Mesendoderm (in vitro differentiated cells): ENCODE results near the gene THUMPD2.

Source experiments
- DNase-seq: peaks from one replicate; pipeline ENCODE4 v3.0.0; 2013
- H2AK5ac ChIP-seq: 2 replicates; pipeline ENCODE4 v1.6.1; 2013; ENCODE audit warnings: low read length, inconsistent platforms
- H2BK120ac ChIP-seq: 2 replicates; pipeline ENCODE4 v1.6.1; 2013; ENCODE audit warnings: low read depth, mild to moderate bottlenecking, low read length, moderate library complexity, mixed read lengths
- H2BK15ac ChIP-seq: replicated peaks from 2 replicates; pipeline ENCODE4 v1.6.1; 2013; ENCODE audit warnings: low read depth, mild to moderate bottlenecking, moderate library complexity
- H2BK5ac ChIP-seq: 2 replicates; pipeline ENCODE4 v1.6.1; 2013; ENCODE audit warnings: low read length, inconsistent platforms
- H3K18ac ChIP-seq: 2 replicates; pipeline ENCODE4 v1.6.1; 2013; ENCODE audit warnings: mild to moderate bottlenecking, low read length, mixed read lengths
- H3K23ac ChIP-seq: one replicate; pipeline ENCODE4 v1.6.1; 2013; ENCODE audit warnings: low read length
- H3K27ac ChIP-seq: 2 replicates; pipeline ENCODE4 v1.5.1; 2013; ENCODE audit warnings: low read depth, mild to moderate bottlenecking, inconsistent platforms, low read length, moderate library complexity
- H3K27me3 ChIP-seq: 2 replicates; pipeline ENCODE4 v1.6.1; 2013; ENCODE audit warnings: low read length, control low read depth, mild to moderate bottlenecking, inconsistent platforms; ENCODE audit not compliant: insufficient read depth, poor library complexity
- H3K36me3 ChIP-seq: 2 replicates; pipeline ENCODE4 v1.6.1; 2013; ENCODE audit warnings: low read length, inconsistent platforms; ENCODE audit not compliant: control insufficient read depth, insufficient read depth
- H3K4ac ChIP-seq: one replicate; pipeline ENCODE4 v1.6.1; 2013; ENCODE audit warnings: low read depth, mild to moderate bottlenecking, low read length, moderate library complexity
- H3K4me1 ChIP-seq: 2 replicates; pipeline ENCODE4 v1.6.1; 2013; ENCODE audit warnings: low read depth, low read length, inconsistent platforms; ENCODE audit not compliant: control insufficient read depth
- H3K4me2 ChIP-seq: 2 replicates; pipeline ENCODE4 v1.6.1; 2013; ENCODE audit warnings: low read length
- H3K4me3 ChIP-seq: 2 replicates; pipeline ENCODE4 v1.5.1; 2013; ENCODE audit warnings: mild to moderate bottlenecking, low read length
- H3K56ac ChIP-seq: one replicate; pipeline ENCODE4 v1.6.1; 2013; ENCODE audit warnings: low read length
- H3K79me1 ChIP-seq: 2 replicates; pipeline ENCODE4 v1.6.1; 2013; ENCODE audit warnings: low read length, inconsistent platforms
- H3K79me2 ChIP-seq: 2 replicates; pipeline ENCODE4 v1.6.1; 2013; ENCODE audit warnings: mild to moderate bottlenecking, low read length; ENCODE audit not compliant: control insufficient read depth, insufficient read depth
- H3K9ac ChIP-seq: 2 replicates; pipeline ENCODE4 v1.6.1; 2013; ENCODE audit warnings: low read length, inconsistent platforms
- H4K5ac ChIP-seq: one replicate; pipeline ENCODE4 v1.6.1; 2013; ENCODE audit warnings: low read length
- H4K8ac ChIP-seq: one replicate; pipeline ENCODE4 v1.6.1; 2013; ENCODE audit warnings: low read depth, mild to moderate bottlenecking, control low read depth, low read length, moderate library complexity
- WGBS: extraction: QIAGEN DNeasy Blood & Tissue Kit; methylation state at CpG from one replicate; pipeline ENCODE4 v1.1.7; 2013; ENCODE audit warnings: low lambda C conversion rate, missing lambda C conversion rate; ENCODE audit not compliant: insufficient coverage; ENCODE audit errors: extremely low coverage; 5-methylcytosine and 5-hydroxymethylcytosine counted together

The THUMPD2 gene

GRCh38 chr2:39736640-39737039 is 42.4 kb downstream of the THUMPD2 start:
- no peak overlapping the region for H3K4me2 ChIP-seq
- no peak overlapping the region for H3K9ac ChIP-seq
- no peak overlapping the region for H3K27ac ChIP-seq
- H3K23ac ChIP-seq = no peak overlapping the region
- no peak overlapping the region for H3K4me3 ChIP-seq
- H2AK5ac ChIP-seq = no peak overlapping the region
- H3K36me3 ChIP-seq = peaks cover 3% of the 10 kb centered on the region
- H3K79me2 ChIP-seq = peaks cover 2% of the 10 kb centered on the region
- H4K5ac ChIP-seq = no peak overlapping the region
- H3K56ac ChIP-seq = no peak overlapping the region
- H3K79me1 ChIP-seq = peaks cover 6% of the 10 kb centered on the region
- no peak overlapping the region for H3K18ac ChIP-seq
- H3K4me1 ChIP-seq = peaks cover 11% of the 10 kb centered on the region
- H2BK120ac ChIP-seq = no peak overlapping the region
- WGBS = no CpG with 5 or more reads among the region's 6 CpGs
- no peak overlapping the region for H3K4ac ChIP-seq
- H2BK15ac ChIP-seq = no peak overlapping the region
- no peak overlapping the region for H2BK5ac ChIP-seq
- H3K27me3 ChIP-seq = no peaks in the 10 kb centered on the region
- no peak for DNase-seq
- no peak overlapping the region for H4K8ac ChIP-seq

DNA sequence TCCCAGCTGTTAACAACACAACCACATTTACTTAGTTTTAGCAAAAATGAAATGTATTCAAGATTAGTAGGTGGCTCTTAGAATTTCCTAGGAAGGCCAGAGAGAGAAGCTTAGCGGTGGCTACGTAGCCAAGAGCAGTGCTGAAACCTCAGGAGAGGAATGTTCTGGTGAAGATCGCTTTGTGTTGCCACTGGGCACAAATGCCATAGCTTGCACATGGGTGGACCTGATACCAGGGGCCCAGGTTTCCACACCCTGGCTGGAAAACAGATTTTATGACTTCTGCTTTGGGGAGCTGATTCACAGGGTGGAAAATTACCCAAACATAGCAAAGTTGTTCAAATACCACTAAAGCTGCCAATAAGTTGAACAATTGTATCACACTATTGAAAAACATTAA is 43.4 kb downstream of the THUMPD2 start:
- Histone ChIP-seq H3K18ac (no peak overlapping the region), H3K4ac (no peak overlapping the region), H3K79me2 (peaks cover 2% of the 10 kb centered on the region), H2BK120ac (no peak overlapping the region), H3K4me1 (peaks cover 11% of the 10 kb centered on the region), H3K27me3 (no peaks in the 10 kb centered on the region), H4K8ac (no peak overlapping the region), H3K4me3 (no peak overlapping the region), H2BK15ac (no peak overlapping the region), H2BK5ac (no peak overlapping the region), H3K9ac (no peak overlapping the region), H3K36me3 (peaks cover 3% of the 10 kb centered on the region), H3K23ac (no peak overlapping the region), H3K4me2 (no peak overlapping the region), H4K5ac (no peak overlapping the region), H3K27ac (no peak overlapping the region), H3K56ac (no peak overlapping the region), H2AK5ac (no peak overlapping the region), H3K79me1 (peaks cover 6% of the 10 kb centered on the region)
- no CpG with 5 or more reads among the region's 3 CpGs for WGBS
- DNase-seq = no peak

DNA sequence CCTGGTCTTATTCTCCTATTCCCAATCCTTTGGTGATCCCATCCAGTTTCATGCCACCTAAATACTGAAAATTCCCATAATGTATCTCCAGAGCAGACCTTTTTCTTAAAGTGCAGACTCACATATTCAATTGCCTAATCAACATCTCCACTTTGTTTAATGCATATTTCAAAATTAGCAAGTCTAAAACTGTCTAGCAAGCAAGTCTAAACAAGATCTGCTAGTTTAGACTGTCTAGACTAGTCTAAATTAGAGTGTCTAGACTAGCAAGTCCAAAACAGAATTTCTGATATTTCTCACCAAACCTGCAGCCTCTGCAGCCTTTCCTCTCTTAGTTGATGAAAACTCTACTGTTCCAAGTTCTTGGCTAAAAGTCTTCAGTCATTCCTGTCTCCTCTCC is 44.6 kb downstream of the THUMPD2 start:
- H3K36me3 ChIP-seq = peaks cover 3% of the 10 kb centered on the region
- H3K4me3 ChIP-seq = no peak overlapping the region
- no peak overlapping the region for H4K8ac ChIP-seq
- H3K4me2 ChIP-seq = no peak overlapping the region
- H2BK5ac ChIP-seq = no peak overlapping the region
- H3K27ac ChIP-seq = no peak overlapping the region
- no peaks in the 10 kb centered on the region for H3K27me3 ChIP-seq
- no peak for DNase-seq
- no peak overlapping the region for H3K56ac ChIP-seq
- H3K4me1 ChIP-seq = peaks cover 10% of the 10 kb centered on the region
- H3K18ac ChIP-seq = no peak overlapping the region
- peaks cover 6% of the 10 kb centered on the region for H3K79me1 ChIP-seq
- H2BK15ac ChIP-seq = no peak overlapping the region
- H3K23ac ChIP-seq = peak overlapping the region; percentile 33
- H2AK5ac ChIP-seq = no peak overlapping the region
- no peak overlapping the region for H4K5ac ChIP-seq
- H3K9ac ChIP-seq = no peak overlapping the region
- H3K79me2 ChIP-seq = peaks cover 2% of the 10 kb centered on the region
- no peak overlapping the region for H3K4ac ChIP-seq
- H2BK120ac ChIP-seq = no peak overlapping the region

DNA sequence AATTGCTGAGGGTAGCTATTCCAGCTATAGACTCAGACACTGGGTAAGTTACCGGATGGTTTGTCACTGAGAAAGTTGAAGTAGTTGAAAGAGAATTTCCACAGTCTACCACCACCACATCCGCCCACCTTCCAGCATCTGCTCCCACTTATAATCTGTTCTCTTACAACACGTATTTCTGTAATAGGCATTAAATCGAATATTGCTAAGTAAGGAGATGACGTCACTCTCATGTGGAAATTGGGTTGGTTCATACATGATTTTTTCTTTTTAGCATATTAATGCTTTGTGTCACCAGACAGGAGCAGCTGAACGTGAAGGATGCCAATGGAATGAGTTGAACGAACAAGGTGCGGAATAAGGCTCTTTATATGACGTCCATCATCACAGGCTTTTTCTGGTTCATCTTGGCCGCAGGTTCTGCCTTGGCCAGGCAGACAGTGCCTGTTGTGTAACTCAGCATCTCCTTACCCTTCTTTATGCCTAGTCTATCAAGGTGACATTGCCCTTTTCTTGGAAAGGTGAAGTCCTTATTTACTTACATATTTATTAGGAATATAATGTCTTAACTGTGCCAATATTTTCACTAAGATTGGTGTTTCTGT is 45.9 kb downstream of the THUMPD2 start:
- no peak overlapping the region for H2BK15ac ChIP-seq
- H3K4ac ChIP-seq = no peak overlapping the region
- H4K8ac ChIP-seq = no peak overlapping the region
- no peak for DNase-seq
- H3K56ac ChIP-seq = no peak overlapping the region
- no peak overlapping the region for H4K5ac ChIP-seq
- H3K79me1 ChIP-seq = peaks cover 6% of the 10 kb centered on the region
- no peak overlapping the region for H3K18ac ChIP-seq
- H3K36me3 ChIP-seq = peaks cover 3% of the 10 kb centered on the region
- no peak overlapping the region for H3K4me2 ChIP-seq
- H3K23ac ChIP-seq = no peak overlapping the region
- no peak overlapping the region for H2BK5ac ChIP-seq
- no CpG with 5 or more reads among the region's 10 CpGs for WGBS
- no peak overlapping the region for H3K27ac ChIP-seq
- no peak overlapping the region for H3K9ac ChIP-seq
- H2BK120ac ChIP-seq = no peak overlapping the region
- peaks cover 7% of the 10 kb centered on the region for H3K4me1 ChIP-seq
- H3K27me3 ChIP-seq = no peaks in the 10 kb centered on the region
- H3K4me3 ChIP-seq = no peak overlapping the region
- peaks cover 2% of the 10 kb centered on the region for H3K79me2 ChIP-seq
- H2AK5ac ChIP-seq = no peak overlapping the region

GRCh38 chr2:39732482-39732881 is 46.6 kb downstream of the THUMPD2 start:
- WGBS = no CpG with 5 or more reads among the region's 1 CpG
- Histone ChIP-seq H4K5ac (no peak overlapping the region), H2BK5ac (no peak overlapping the region), H3K9ac (no peak overlapping the region), H3K4me3 (no peak overlapping the region), H3K4me1 (peaks cover 3% of the 10 kb centered on the region), H3K79me1 (peaks cover 6% of the 10 kb centered on the region), H3K56ac (no peak overlapping the region), H3K23ac (no peak overlapping the region), H3K27ac (no peak overlapping the region), H3K79me2 (peaks cover 2% of the 10 kb centered on the region), H3K4me2 (no peak overlapping the region), H4K8ac (no peak overlapping the region), H3K4ac (no peak overlapping the region), H2BK120ac (no peak overlapping the region), H3K36me3 (peaks cover 3% of the 10 kb centered on the region), H3K18ac (no peak overlapping the region), H3K27me3 (no peaks in the 10 kb centered on the region), H2BK15ac (no peak overlapping the region), H2AK5ac (no peak overlapping the region)
- no peak for DNase-seq

GRCh38 chr2:39731546-39731945 is 47.5 kb downstream of the THUMPD2 start:
- H3K56ac ChIP-seq = no peak overlapping the region
- H3K27me3 ChIP-seq = no peaks in the 10 kb centered on the region
- no peak overlapping the region for H3K23ac ChIP-seq
- H3K79me1 ChIP-seq = peaks cover 4% of the 10 kb centered on the region
- H3K4me3 ChIP-seq = no peak overlapping the region
- no peaks in the 10 kb centered on the region for H3K4me1 ChIP-seq
- H2AK5ac ChIP-seq = no peak overlapping the region
- H4K8ac ChIP-seq = no peak overlapping the region
- no peak overlapping the region for H3K4me2 ChIP-seq
- H3K36me3 ChIP-seq = peaks cover under 1% of the 10 kb centered on the region
- H2BK120ac ChIP-seq = no peak overlapping the region
- no peak overlapping the region for H3K27ac ChIP-seq
- peaks cover 2% of the 10 kb centered on the region for H3K79me2 ChIP-seq
- H3K18ac ChIP-seq = no peak overlapping the region
- H2BK5ac ChIP-seq = no peak overlapping the region
- no peak for DNase-seq
- H4K5ac ChIP-seq = no peak overlapping the region
- H3K4ac ChIP-seq = no peak overlapping the region
- no CpG with 5 or more reads among the region's 3 CpGs for WGBS
- no peak overlapping the region for H3K9ac ChIP-seq
- no peak overlapping the region for H2BK15ac ChIP-seq
